ENCODE results near the gene TMC6.

DNA sequence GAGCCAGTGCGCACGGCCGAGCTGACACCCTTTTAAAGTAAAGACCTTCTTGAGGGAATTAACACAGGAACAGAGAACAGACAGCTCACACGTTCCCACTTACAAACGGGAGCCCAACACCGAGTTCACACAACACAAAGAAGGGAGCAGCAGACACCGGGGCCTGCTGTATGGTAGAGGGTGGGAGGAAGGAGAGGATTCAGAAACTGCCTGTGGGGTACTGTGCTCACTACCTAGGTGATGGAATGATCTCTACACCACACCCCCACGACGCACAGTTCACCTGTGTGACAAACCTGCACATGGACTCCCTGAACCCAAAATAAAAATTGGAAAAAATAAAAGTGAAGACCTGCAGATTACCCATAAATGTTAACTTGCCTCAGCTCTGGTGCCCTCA is 32.5 kb downstream of the TMC6 start:
- TF ChIP-seq, protein P1, sequence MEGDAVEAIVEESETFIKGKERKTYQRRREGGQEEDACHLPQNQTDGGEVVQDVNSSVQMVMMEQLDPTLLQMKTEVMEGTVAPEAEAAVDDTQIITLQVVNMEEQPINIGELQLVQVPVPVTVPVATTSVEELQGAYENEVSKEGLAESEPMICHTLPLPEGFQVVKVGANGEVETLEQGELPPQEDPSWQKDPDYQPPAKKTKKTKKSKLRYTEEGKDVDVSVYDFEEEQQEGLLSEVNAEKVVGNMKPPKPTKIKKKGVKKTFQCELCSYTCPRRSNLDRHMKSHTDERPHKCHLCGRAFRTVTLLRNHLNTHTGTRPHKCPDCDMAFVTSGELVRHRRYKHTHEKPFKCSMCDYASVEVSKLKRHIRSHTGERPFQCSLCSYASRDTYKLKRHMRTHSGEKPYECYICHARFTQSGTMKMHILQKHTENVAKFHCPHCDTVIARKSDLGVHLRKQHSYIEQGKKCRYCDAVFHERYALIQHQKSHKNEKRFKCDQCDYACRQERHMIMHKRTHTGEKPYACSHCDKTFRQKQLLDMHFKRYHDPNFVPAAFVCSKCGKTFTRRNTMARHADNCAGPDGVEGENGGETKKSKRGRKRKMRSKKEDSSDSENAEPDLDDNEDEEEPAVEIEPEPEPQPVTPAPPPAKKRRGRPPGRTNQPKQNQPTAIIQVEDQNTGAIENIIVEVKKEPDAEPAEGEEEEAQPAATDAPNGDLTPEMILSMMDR (conservative IDR thresholded peaks at IDR 0.05): no peak
- TF ChIP-seq ZFX (IDR thresholded peaks at IDR 0.05): no peak
